ENCODE data around the gene ANGPTL3.

Gene ANGPTL3

GRCh38 chr1:62628506-62628905 is 31.2 kb downstream of the ANGPTL3 start:
- DNase-seq (ENCODE audit: low spot score): no peak

DNA sequence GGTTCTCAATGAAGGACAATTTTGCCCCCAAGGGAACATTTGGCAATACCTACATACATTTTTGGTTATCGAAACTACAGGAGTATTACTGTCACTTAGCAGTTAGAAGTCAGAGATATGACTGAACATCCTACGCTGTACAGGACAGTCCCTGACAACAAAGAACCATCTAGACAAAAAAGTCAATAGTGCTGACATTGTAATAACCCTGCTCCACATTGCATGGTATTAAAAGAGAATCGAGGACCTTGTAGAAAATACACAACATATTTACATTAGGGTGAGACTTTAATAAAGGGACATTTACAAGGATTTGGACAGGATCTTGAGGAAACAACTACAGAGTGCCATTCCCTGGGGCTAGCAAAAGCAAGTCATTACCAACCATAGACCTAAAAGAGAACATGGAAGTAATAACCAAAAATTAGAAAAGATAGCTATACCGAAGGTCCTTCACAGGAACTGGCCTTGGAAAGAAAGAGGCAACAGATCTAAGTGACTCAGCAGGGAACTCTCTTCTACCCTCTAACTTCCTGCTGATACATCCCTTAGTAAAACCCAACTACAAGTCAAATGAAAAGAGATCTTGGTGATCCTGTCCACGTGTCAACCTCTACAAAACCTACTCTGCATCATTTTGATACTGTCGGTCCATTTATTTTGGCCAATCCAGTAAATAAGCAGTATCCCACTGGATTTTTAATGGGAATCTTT is 40.2 kb downstream of the ANGPTL3 start:
- DNase-seq (ENCODE audit: low spot score): peak; percentile 1

- no peak for DNase-seq (ENCODE audit: low spot score)
Observed at GRCh38 chr1:62643283-62643682, 46.0 kb downstream of the ANGPTL3 start.

- DNase-seq (ENCODE audit: low spot score): no peak
Observed at GRCh38 chr1:62652387-62652786, 55.1 kb downstream of the ANGPTL3 start.

- DNase-seq (ENCODE audit: low spot score): no peak
Observed at GRCh38 chr1:62654744-62655143, 57.4 kb downstream of the ANGPTL3 start.
